Activated T-helper 2 cell treated with anti-CD3 and anti-CD28 coated beads, Interferon-gamma antibody, Interleukin-2, Interleukin-4, amounts not matched to agents 10 μg/mL and 5 μg/mL and 100 μg/mL, durations not matched to agents 14 hours and 24 hours and 36 hours (primary cell): ENCODE results near the gene HES6. TPM values are rescaled to one million over a fixed set of nuclear protein-coding genes. Genes with fewer than 3 reads are reported as not detected.

ENCODE experiments used
- DNase-seq: peaks from one replicate; pipeline ENCODE4 v3.0.0; 2021; ENCODE audit warnings: low spot score
- H3K27ac Mint-ChIP-seq: one replicate; pipeline ENCODE4 v1.8.0; 2021; ENCODE audit warnings: mixed read lengths
- H3K27me3 Mint-ChIP-seq: one replicate; pipeline ENCODE4 v1.8.0; 2021; ENCODE audit warnings: low read depth, mixed read lengths
- H3K36me3 Mint-ChIP-seq: one replicate; pipeline ENCODE4 v1.8.0; 2021; ENCODE audit warnings: low read depth, mixed read lengths
- H3K4me1 Mint-ChIP-seq: one replicate; pipeline ENCODE4 v1.8.0; 2021; ENCODE audit warnings: low read depth, mixed read lengths
- H3K4me3 Mint-ChIP-seq: one replicate; pipeline ENCODE4 v1.8.0; 2021; ENCODE audit warnings: low read depth, mild to moderate bottlenecking, moderate library complexity, mixed read lengths
- H3K9me3 Mint-ChIP-seq: one replicate; pipeline ENCODE4 v1.8.0; 2021; ENCODE audit warnings: mixed read lengths
- intact Hi-C: fragments of 100-400 bp; cut with micrococcal nuclease; formaldehyde crosslinking; loops from one replicate; pipeline ENCODE4 v1.15.1; 2023
- total RNA-seq: library from RNA; stranded (reverse); gene quantifications from 2 replicates; pipeline ENCODE4 v1.2.3, GENCODE V29; 2022

HES6 gene
- total RNA-seq, 1 donor from 2014 or later: 10.2 TPM

DNA sequence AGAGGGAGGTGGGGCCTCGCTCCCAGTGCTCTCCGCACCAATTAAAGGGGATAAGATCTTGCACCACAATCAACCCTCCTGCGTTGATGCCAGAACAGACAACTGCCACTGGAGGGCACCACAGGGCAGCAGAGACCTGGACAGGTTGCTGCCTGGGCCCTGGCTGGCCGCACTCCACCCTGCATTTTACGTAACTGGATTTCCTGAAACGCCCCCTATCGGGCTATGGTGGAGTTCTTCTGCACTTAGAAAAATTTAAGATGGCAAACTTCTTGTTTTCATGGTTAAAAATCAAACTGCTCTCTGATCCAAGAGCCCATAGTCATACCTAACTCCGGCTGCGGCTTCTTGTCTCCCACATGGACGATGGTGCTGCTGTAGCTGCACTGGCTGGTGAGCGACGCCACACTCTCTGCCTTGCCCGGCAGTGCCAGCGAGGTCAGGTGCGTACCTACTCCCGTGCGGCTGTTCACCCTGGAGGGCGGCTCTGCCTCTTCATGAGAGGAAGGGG is 16.8 kb upstream of the HES6 start:
- Mint-ChIP-seq H3K9me3 (no peaks in the 10 kb centered on the region), H3K4me3 (no peak overlapping the region), H3K4me1 (peaks cover 6% of the 10 kb centered on the region), H3K27me3 (no peaks in the 10 kb centered on the region), H3K27ac (no peak overlapping the region), H3K36me3 (peaks cover 34% of the 10 kb centered on the region)
- DNase-seq: peak; percentile 62
- intact Hi-C loops: no loop called here

DNA sequence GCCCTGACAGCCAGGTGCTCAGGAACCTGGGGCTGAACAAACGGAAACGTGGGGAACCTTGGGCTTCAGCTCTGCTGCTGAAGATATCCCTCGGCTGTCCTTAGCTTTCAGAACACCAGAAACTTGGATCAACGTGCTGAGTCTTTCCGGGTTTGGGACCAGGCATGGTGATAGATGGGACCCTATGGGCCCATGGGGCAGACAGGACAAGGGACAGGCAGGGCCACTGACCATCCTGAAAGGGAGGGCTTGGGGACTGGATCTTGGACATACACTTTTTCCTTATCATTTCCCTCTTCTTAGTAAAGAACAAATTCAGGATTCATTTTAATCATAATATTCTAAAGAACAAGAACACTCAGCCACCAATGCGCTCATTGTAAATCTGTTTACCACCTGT is 16.3 kb upstream of the HES6 start:
- Mint-ChIP-seq H3K27ac (no peak overlapping the region), H3K4me3 (no peak overlapping the region), H3K27me3 (no peaks in the 10 kb centered on the region), H3K4me1 (peaks cover 6% of the 10 kb centered on the region), H3K9me3 (no peaks in the 10 kb centered on the region), H3K36me3 (peaks cover 36% of the 10 kb centered on the region)
- intact Hi-C loops: no loop called here
- DNase-seq: no peak

DNA sequence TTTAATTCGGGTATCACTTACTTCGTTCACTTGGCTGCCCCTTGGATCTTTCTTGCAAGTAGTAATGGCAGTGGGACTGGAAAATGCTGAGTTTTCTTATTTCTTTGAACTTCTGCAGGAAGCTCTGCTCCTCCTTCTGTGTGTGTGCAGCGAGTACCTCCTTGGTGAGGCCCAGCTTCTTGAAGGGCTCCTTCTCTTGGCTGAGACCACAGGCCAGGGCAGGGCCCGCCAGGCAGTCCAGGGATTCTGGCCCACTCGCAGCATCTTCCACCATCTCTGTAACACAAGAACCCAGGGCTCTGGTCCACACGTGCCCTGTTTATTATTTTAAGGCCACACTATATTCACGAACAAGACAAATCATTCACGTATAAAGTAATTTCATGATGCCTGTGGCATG is 15.8 kb upstream of the HES6 start:
- Mint-ChIP-seq H3K27me3 (no peaks in the 10 kb centered on the region), H3K9me3 (no peaks in the 10 kb centered on the region), H3K27ac (no peak overlapping the region), H3K4me3 (no peak overlapping the region), H3K36me3 (peaks cover 36% of the 10 kb centered on the region), H3K4me1 (peaks cover 6% of the 10 kb centered on the region)
- intact Hi-C loops: no loop called here
- DNase-seq: no peak

DNA sequence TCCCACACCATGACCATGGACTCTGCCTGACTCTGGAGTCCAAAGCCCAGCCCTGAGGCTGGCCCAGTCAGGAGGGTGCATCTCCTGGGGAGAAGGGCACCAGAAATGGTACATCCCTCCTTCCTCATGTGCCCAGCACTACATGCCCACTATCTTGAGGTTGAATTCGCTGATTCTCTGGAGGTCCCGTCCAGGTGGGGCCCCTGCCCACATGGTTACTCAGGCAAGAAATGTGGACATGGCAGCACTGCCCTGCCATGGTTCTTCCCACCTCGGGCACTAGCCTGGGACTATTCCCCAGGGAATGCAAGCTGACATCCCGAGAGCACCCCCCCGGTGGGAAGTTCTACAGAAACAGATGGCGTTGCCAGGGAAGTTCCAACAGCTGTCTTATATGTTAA is 15.3 kb upstream of the HES6 start:
- Mint-ChIP-seq H3K4me1 (peaks cover 6% of the 10 kb centered on the region), H3K27ac (no peak overlapping the region), H3K27me3 (no peaks in the 10 kb centered on the region), H3K36me3 (peaks cover 33% of the 10 kb centered on the region), H3K4me3 (no peak overlapping the region), H3K9me3 (no peaks in the 10 kb centered on the region)
- intact Hi-C loops: no loop called here
- DNase-seq: no peak

DNA sequence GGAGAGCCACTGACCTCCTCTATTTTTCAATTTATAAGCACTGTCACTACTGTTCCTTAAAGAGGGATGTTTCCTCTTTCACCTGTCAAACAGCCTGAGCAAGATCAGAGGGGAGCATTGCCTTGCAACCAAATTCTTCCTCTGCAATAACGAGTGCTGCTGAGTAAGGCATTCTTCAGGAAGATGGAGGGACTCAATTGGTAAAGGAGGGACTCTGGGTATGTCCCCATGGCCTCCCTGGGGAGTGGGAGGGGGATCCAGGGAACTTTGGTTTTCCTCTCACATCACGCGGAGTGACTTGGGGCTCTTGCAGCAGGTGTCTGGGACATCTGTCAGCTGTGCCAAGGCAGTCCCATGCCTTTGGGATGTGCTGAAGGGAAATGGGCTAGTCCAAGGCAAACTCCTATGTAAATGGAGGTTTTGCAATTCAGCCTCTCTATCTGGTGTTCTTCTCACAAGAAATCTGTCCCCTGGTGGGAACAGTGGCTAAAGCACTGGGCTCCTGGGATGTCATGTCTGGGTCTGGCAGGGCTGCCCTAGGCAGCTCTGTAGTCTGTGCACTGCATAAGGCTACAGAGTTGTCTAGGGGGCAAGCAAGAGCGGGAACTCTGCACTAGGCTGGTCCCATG is 14.4 kb upstream of the HES6 start:
- no peaks in the 10 kb centered on the region for H3K4me1 Mint-ChIP-seq
- H3K27me3 Mint-ChIP-seq: no peaks in the 10 kb centered on the region
- no peak overlapping the region for H3K27ac Mint-ChIP-seq
- intact Hi-C loops: no loop called here
- no peak for DNase-seq
- no peak overlapping the region for H3K4me3 Mint-ChIP-seq
- peaks cover 31% of the 10 kb centered on the region for H3K36me3 Mint-ChIP-seq
- no peaks in the 10 kb centered on the region for H3K9me3 Mint-ChIP-seq

DNA sequence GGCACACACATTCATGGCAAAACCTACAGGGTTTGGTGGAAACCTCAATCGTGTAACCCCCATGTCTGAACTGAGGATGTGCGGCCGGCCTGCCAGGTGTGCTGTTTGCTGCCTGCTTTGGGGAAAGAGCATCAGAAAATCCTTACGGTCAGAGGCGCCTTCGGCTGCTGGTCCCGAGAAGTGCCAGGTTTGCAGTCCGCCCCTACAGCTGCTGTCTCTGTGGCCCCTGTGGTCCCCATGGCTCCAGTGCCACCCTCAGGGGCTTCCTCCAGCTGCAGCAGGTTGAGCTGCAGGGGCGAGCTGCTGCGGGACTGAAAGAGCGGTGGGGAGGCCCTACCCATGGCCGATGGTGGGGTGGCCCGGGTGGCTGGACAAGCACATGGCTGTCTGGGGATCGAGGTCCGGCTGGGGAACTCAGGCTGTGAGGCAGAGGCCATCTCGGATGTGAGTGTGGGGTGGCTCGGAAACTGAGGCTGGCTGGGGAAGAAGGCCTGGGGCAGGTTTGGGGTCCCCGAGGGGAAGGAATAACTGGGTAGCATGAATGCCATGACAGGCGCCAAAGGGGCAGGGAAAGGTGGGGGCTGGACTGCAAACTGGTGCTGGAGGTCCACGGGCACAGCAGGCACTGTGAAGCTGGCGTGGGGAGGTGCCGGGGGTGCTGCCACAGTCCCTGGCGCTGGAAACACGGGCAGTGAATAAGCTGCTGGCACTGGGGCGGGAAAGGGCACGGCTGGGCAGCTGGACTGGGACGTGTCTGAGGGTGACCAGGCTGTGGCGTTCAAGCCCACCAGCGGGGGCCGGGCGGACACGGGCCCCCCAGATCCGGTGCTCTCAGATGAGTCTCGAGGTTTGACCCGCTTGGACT is 13.2 kb upstream of the HES6 start:
- no peak for DNase-seq
- H3K36me3 Mint-ChIP-seq: peaks cover 30% of the 10 kb centered on the region
- H3K27me3 Mint-ChIP-seq: no peaks in the 10 kb centered on the region
- H3K4me1 Mint-ChIP-seq: no peaks in the 10 kb centered on the region
- H3K27ac Mint-ChIP-seq: no peak overlapping the region
- intact Hi-C loops: no loop called here
- no peak overlapping the region for H3K4me3 Mint-ChIP-seq
- no peaks in the 10 kb centered on the region for H3K9me3 Mint-ChIP-seq

DNA sequence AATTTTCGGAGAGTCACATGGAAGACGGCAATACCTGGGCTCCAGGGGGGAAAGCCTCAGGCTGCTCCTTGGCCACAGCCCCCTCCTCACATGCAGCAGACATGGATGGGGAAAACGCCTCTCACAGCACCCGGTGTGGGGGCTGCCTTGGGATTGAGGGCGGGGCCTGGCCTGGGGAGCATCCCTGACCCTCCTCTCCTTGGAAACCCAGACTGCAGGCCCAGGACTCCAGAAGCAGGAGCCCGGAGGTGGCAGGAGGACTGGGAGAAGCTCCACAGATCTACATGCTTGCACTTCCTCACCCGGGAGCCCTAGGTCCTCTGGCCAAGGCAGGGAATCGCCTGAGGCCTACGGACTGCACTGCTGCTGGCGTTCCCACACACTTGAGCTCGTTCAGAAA is 12.1 kb upstream of the HES6 start:
- H3K4me3 Mint-ChIP-seq: no peak overlapping the region
- H3K36me3 Mint-ChIP-seq: peaks cover 33% of the 10 kb centered on the region
- H3K27ac Mint-ChIP-seq: no peak overlapping the region
- DNase-seq: no peak
- intact Hi-C loops: no loop called here
- no peaks in the 10 kb centered on the region for H3K9me3 Mint-ChIP-seq
- H3K27me3 Mint-ChIP-seq: no peaks in the 10 kb centered on the region
- H3K4me1 Mint-ChIP-seq: no peaks in the 10 kb centered on the region

DNA sequence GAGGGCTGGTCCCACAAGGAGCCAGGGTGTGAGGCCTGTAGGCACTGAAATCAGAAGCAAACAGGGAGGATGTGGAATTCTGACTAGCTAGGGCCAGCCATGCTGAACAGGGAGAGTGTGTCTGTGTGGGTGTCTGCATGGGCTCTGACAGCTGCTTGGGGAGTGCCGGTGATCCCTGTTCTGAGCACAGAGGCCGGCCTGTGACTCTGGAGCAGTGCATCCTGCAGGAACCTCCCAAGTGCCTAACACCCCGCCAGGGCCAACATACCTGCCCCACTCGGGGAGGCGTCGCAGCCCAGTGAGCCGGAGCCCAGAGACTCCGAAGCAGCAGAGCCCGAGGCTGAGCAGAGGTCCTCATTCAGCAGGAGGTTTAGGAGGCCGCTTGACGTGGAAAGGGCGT is 11.5 kb upstream of the HES6 start:
- no peaks in the 10 kb centered on the region for H3K9me3 Mint-ChIP-seq
- no peak overlapping the region for H3K27ac Mint-ChIP-seq
- H3K4me1 Mint-ChIP-seq: no peaks in the 10 kb centered on the region
- intact Hi-C loops: no loop called here
- H3K27me3 Mint-ChIP-seq: no peaks in the 10 kb centered on the region
- no peak for DNase-seq
- H3K36me3 Mint-ChIP-seq: peaks cover 28% of the 10 kb centered on the region
- no peak overlapping the region for H3K4me3 Mint-ChIP-seq

DNA sequence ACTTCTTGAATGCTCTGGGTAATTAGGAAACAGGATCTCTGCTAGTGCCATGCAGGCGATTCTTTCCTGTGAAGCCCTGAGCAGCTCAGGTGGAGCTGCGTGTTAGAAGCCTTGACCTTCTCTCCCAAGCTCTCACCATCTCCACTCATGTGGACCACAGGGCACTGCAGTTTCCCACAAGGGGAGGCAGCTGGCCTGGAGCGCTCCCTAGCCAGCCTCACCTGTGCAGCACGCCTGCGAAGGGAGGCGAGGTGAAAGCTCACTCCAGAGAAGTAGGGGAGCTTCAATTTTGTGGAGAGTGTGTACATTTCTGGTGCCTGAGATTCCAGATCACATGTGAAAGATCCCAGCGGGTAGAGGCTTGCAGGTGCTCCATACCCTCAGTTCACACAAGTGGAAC is 11.1 kb upstream of the HES6 start:
- no peak overlapping the region for H3K27ac Mint-ChIP-seq

DNA sequence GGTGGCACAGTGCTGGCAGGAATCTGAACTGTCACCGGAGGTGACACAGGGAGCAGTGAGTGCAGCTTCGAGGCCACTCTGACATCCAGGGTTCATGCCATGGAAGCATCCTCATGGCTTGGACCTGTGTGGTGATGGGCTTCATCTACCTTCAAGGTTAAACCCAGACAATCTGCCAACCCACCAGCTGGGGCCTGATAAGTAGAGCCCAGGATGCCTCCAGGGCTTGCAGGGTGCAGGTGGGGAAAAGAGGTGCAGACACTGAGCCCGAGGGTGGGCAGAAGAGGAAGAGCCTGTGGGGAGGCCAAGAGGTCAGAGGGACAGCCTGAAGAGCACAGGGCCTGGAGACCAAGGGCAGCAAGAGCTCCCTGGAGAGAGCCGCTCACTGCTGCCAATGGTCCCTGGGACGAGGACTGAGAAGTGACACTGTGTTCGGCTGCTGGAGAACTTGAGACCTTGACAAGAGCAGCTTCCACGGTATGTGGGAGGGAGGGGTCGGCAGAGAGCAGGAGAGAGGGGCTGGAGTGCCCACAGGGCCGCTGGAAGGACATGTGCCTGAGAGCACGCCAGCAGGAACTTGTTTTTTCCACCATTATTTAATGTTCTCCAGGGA is 8.1 kb upstream of the HES6 start:
- peaks cover 33% of the 10 kb centered on the region for H3K36me3 Mint-ChIP-seq
- no peak for DNase-seq
- intact Hi-C loops: no loop called here
- H3K9me3 Mint-ChIP-seq: no peaks in the 10 kb centered on the region
- no peak overlapping the region for H3K27ac Mint-ChIP-seq
- H3K27me3 Mint-ChIP-seq: no peaks in the 10 kb centered on the region
- no peaks in the 10 kb centered on the region for H3K4me1 Mint-ChIP-seq
- H3K4me3 Mint-ChIP-seq: no peak overlapping the region

More for the DNA sequence above, 11.1 kb upstream of the HES6 start:
- Mint-ChIP-seq H3K9me3 (no peaks in the 10 kb centered on the region), H3K4me3 (no peak overlapping the region), H3K36me3 (peaks cover 30% of the 10 kb centered on the region), H3K4me1 (no peaks in the 10 kb centered on the region), H3K27me3 (no peaks in the 10 kb centered on the region)
- intact Hi-C loops: no loop called here
- no peak for DNase-seq

DNA sequence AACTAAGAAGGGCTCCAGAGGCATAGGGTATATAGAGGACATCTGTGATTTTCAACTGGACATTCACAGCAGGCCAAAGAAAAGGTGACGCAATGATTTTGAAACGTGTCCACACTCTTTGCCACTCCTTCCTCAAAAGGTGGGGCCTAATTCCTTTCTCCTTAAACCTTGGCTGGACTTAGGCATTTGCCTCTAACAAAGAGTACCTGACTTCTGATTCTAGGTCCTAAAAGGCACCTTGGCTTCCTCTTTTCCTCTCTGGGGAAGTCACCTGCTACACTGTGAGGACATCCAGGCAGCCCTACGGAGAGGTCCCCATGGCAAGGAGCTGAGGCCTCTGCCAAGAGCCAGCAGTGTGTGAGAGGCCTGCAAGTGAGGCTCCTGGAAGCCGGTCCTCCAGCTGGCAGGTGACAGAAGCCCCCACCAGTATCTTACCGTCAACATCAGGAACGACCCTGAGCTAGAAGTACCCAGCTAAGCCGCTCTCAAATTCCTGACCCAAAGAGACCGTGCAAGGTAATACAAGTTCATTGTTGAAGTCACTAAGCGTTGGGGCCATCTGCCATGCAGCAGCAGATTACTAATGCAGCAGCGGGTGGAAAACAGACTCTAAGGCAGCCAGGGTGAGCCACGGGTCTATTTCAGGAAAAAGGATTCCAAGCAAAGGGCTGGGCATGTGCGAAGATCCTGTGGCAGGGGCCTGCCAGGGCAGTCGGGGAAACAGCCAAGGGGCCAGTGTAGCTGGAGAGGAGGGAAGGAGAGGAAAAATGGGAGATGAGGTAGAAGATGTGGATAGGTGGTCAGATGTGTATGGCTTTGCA is 7.4 kb upstream of the HES6 start:
- intact Hi-C loops: no loop called here
- no peaks in the 10 kb centered on the region for H3K27me3 Mint-ChIP-seq
- no peak overlapping the region for H3K27ac Mint-ChIP-seq
- H3K9me3 Mint-ChIP-seq: no peaks in the 10 kb centered on the region
- DNase-seq: no peak
- H3K4me3 Mint-ChIP-seq: no peak overlapping the region
- H3K36me3 Mint-ChIP-seq: peaks cover 33% of the 10 kb centered on the region
- no peaks in the 10 kb centered on the region for H3K4me1 Mint-ChIP-seq

DNA sequence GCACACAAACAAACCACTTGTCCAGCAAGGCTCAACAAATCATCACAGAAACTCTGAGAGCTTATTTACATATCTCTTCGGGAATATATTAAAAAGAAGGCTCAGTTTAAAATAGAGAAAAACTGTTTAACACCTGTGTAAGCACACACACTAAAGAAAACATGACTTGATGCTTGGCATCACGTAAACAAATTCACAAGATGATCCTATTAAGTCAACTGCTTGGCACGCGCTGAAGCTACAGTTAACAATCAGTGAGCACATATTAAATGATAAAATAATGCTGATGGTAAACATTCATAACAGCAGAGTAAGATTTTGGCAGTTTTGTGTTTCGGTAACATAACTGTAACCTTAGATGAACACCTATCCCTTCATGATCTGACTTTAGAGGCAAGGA is 4.3 kb upstream of the HES6 start:
- H3K36me3 Mint-ChIP-seq: peaks cover 26% of the 10 kb centered on the region
- H3K9me3 Mint-ChIP-seq: no peaks in the 10 kb centered on the region
- no peak for DNase-seq
- intact Hi-C loops: no loop called here
- H3K4me1 Mint-ChIP-seq: peaks cover 3% of the 10 kb centered on the region
- H3K4me3 Mint-ChIP-seq: no peak overlapping the region
- H3K27ac Mint-ChIP-seq: no peak overlapping the region
- H3K27me3 Mint-ChIP-seq: peaks cover 13% of the 10 kb centered on the region
